Activated naive CD8-positive, alpha-beta T cell treated with anti-CD3 and anti-CD28 coated beads, Interleukin-2, amount 50 U/mL, for 16 hours (primary cell): ENCODE measurements around the gene CERS5.
"Not testable (repeated sequence)": the region's sequence is repeated elsewhere in the genome, so short reads cannot be mapped to it uniquely, and the experiment has no call there.

Experiments used
- DNase-seq: peaks from one replicate; pipeline ENCODE4 v3.0.0-alpha.2; 2020; ENCODE audit warnings: low read depth, low spot score

Gene CERS5

GRCh38 chr12:50187084-50187900 is 20.1 kb upstream of the CERS5 start:
- DNase-seq = no peak

GRCh38 chr12:50186681-50187080 is 19.5 kb upstream of the CERS5 start:
- no peak for DNase-seq

- no peak for DNase-seq
Observed at GRCh38 chr12:50185970-50186663, 18.9 kb upstream of the CERS5 start.

- DNase-seq = no peak
Observed at GRCh38 chr12:50185301-50185895, 18.2 kb upstream of the CERS5 start.

- DNase-seq = no peak
Observed at GRCh38 chr12:50184261-50184660, 17.1 kb upstream of the CERS5 start.

- no peak for DNase-seq
Observed at GRCh38 chr12:50182461-50182860, 15.3 kb upstream of the CERS5 start.

- DNase-seq = no peak
Observed at GRCh38 chr12:50181691-50182090, 14.5 kb upstream of the CERS5 start.

- DNase-seq = no peak
Observed at GRCh38 chr12:50175716-50176026, 8.5 kb upstream of the CERS5 start.

- DNase-seq = no peak
Observed at GRCh38 chr12:50174971-50175715, 8.0 kb upstream of the CERS5 start.

- DNase-seq = peak; percentile 11
Observed at GRCh38 chr12:50166799-50167048, 445 bp downstream of the CERS5 start.

GRCh38 chr12:50164963-50165362 is 2.2 kb downstream of the CERS5 start:
- DNase-seq = no peak

GRCh38 chr12:50162230-50162629 is 4.9 kb downstream of the CERS5 start:
- DNase-seq = no peak

GRCh38 chr12:50160643-50161042 is 6.5 kb downstream of the CERS5 start:
- no peak for DNase-seq

- no peak for DNase-seq
Observed at GRCh38 chr12:50157259-50157658, 9.9 kb downstream of the CERS5 start.

GRCh38 chr12:50156641-50157040 is 10.5 kb downstream of the CERS5 start:
- DNase-seq = no peak

- DNase-seq = not testable (repeated sequence)
Observed at GRCh38 chr12:50154947-50155346, 12.2 kb downstream of the CERS5 start.

- DNase-seq = no peak
Observed at GRCh38 chr12:50151047-50151687, 16.0 kb downstream of the CERS5 start.

- no peak for DNase-seq
Observed at GRCh38 chr12:50149311-50149710, 17.9 kb downstream of the CERS5 start.

GRCh38 chr12:50148011-50148410 is 19.2 kb downstream of the CERS5 start:
- not testable (repeated sequence) for DNase-seq

GRCh38 chr12:50147281-50147680 is 19.9 kb downstream of the CERS5 start:
- no peak for DNase-seq

GRCh38 chr12:50145439-50145838 is 21.7 kb downstream of the CERS5 start:
- no peak for DNase-seq

- no peak for DNase-seq
Observed at GRCh38 chr12:50142993-50143392, 24.2 kb downstream of the CERS5 start.
